Endothelial cell (in vitro differentiated cells): ENCODE measurements around the gene TSPEAR. TPM values are rescaled to one million over a fixed set of nuclear protein-coding genes. Genes with fewer than 3 reads are reported as not detected.

Experiments
- DNase-seq: peaks from one replicate; pipeline ENCODE4 v3.0.0; 2021; ENCODE audit warnings: low spot score
- H3K27ac Mint-ChIP-seq: one replicate; pipeline ENCODE4 v1.8.0; 2021; ENCODE audit warnings: mixed read lengths, inconsistent platforms; ENCODE audit not compliant: unreplicated experiment
- H3K27me3 Mint-ChIP-seq: one replicate; pipeline ENCODE4 v1.8.0; 2021; ENCODE audit warnings: mild to moderate bottlenecking, moderate library complexity, mixed read lengths, inconsistent platforms; ENCODE audit not compliant: unreplicated experiment
- H3K36me3 Mint-ChIP-seq: one replicate; pipeline ENCODE4 v1.8.0; 2021; ENCODE audit warnings: mild to moderate bottlenecking, low read depth, mixed read lengths, inconsistent platforms; ENCODE audit not compliant: unreplicated experiment
- H3K4me1 Mint-ChIP-seq: one replicate; pipeline ENCODE4 v1.8.0; 2021; ENCODE audit warnings: mild to moderate bottlenecking, mixed read lengths, inconsistent platforms; ENCODE audit not compliant: unreplicated experiment
- H3K4me3 Mint-ChIP-seq: one replicate; pipeline ENCODE4 v1.8.0; 2021; ENCODE audit warnings: mild to moderate bottlenecking, mixed read lengths, inconsistent platforms; ENCODE audit not compliant: unreplicated experiment
- H3K9me3 Mint-ChIP-seq: one replicate; pipeline ENCODE4 v1.8.0; 2021; ENCODE audit warnings: mixed read lengths, inconsistent platforms; ENCODE audit not compliant: unreplicated experiment
- total RNA-seq: library from RNA; stranded (reverse); fragmentation: NEBNext Ultra II Directional; extraction: Animal tissue kit (Norgen Biotek cat#: 25700); gene quantifications from one replicate; pipeline ENCODE4 v1.2.1, GENCODE V29; 2021; ENCODE audit not compliant: unreplicated experiment
- TF ChIP-seq, protein P1 (sequence below): fragments of 200-600 bp; sonication (generic); IDR thresholded peaks from one replicate; pipeline ENCODE4 v1.5.0; 2021; ENCODE audit warnings: antibody characterized with exemption; ENCODE audit not compliant: unreplicated experiment

TSPEAR gene
- total RNA-seq, 1 donor from 2014 or later = not detected

DNA sequence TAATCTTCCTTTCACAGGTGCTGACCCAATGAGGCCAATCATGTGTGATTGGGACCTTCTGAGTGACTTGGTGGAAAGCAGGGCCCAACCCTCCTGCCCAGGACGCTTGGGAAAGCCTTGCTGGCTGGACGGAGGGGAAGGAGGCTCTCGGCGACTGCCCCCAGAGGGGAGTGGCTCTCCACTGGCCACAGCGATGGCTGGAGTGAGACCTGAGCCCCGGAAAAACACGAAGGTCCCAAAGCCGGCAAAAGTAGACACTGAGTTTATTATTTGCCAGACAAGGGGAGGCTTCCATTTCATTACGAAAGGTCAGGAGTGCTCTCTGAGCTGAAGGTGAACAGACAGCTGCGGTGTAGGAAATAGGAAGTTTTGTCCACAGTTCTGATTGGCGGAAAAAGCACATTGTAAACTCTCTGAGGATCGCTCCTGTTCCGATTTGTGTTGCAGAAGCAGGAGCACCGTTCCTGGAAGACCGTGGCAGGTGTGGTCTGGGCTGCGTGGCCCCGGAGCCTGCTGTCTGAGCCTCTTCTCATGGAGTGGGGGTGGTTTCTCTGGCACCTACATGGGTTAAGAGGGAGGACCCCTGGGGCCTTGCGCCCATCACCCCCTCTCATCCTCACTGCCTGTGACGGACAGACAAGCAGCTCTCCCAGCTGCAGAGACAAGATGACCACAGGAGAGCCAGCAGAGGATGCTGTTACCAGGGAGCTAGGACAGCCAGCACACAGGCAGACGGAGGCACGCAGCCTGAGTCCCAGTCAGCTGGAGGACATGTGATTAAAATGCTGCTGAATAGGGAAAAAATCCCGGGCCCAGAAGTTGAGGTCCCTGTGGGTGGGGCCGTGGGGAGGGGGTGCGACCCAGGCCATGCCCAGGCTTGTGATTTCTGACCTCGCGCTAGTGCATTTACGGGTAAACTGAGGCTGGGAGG lies 212.8 kb downstream of the TSPEAR start:
- Mint-ChIP-seq H3K27me3 (no peaks in the 10 kb centered on the region), H3K36me3 (no peaks in the 10 kb centered on the region), H3K4me3 (no peak overlapping the region), H3K27ac (no peak overlapping the region), H3K4me1 (no peaks in the 10 kb centered on the region), H3K9me3 (no peaks in the 10 kb centered on the region)
- TF ChIP-seq, protein P1, sequence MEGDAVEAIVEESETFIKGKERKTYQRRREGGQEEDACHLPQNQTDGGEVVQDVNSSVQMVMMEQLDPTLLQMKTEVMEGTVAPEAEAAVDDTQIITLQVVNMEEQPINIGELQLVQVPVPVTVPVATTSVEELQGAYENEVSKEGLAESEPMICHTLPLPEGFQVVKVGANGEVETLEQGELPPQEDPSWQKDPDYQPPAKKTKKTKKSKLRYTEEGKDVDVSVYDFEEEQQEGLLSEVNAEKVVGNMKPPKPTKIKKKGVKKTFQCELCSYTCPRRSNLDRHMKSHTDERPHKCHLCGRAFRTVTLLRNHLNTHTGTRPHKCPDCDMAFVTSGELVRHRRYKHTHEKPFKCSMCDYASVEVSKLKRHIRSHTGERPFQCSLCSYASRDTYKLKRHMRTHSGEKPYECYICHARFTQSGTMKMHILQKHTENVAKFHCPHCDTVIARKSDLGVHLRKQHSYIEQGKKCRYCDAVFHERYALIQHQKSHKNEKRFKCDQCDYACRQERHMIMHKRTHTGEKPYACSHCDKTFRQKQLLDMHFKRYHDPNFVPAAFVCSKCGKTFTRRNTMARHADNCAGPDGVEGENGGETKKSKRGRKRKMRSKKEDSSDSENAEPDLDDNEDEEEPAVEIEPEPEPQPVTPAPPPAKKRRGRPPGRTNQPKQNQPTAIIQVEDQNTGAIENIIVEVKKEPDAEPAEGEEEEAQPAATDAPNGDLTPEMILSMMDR = no peak
- DNase-seq = no peak

DNA sequence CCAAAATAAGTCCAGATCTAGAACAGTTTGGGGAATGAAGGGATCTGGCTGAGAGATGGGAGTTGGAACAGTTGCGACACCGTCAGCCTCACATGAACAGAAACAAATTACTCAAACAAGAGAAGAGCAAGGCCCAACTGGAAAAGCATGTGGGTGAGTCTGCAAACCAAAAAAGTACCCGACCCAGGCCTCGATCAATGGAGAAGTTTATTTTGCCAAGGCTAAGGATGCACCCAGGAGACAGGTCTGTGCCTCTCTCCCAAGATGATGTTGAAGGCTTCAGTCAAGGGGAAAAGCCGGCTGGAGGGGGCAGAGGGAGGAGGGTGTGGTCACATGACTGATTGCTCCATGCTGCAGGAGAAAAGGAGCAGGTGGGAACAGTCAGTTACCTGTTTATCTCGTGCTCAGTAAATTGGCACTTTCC lies 213.7 kb downstream of the TSPEAR start:
- DNase-seq = no peak
- TF ChIP-seq, protein P1 = no peak
- Mint-ChIP-seq H3K36me3 (peaks cover 6% of the 10 kb centered on the region), H3K27me3 (no peaks in the 10 kb centered on the region), H3K4me3 (no peak overlapping the region), H3K9me3 (peaks cover 6% of the 10 kb centered on the region), H3K4me1 (no peaks in the 10 kb centered on the region), H3K27ac (no peak overlapping the region)

DNA sequence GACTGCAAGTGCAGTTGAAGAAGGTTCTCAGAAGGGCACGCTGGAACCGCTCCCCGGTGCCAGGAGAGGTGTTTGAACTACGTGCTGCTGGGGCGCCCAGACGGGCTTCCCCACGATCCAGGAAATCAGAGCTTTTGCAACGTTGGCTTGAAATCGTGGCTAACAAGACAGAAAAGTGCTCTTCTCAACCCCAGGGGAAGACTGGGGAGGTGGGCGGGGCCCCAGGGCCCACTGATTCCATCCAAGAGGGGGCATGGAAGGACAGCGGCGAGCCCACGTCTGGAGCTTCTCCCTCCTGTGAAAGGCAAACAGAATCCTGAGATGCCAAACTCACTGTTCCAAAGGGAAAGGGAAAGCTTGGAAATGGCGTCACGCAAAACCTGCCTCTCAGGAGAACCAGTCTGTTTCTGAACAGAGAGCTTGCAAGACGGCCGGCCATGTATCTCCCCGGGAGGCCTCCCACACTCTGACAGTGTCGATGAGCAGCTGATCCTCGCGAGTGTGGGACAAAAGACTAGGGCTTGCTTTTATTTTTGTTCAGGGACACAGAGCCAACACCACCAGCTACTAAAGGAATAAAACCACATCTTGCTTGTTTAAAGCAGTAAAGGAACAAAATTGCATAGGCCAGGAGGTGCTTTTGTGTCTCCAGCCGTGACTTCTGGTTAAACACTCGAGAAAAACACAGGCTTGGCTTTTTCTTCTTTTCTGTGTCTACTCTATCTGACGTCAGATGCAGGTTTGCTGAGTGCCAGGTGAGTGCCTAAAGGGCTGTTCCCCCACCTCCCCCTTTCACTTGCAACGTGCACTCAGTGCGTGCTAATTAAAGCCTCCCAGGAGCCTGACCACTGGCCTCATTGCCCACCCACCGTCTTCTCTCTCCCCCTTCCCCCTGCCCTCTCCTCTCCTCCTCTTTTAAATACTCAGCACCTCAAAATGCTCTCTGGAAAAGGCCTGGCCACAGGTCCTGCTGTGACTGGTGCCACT lies 214.5 kb downstream of the TSPEAR start:
- Mint-ChIP-seq H3K36me3 (peaks cover 13% of the 10 kb centered on the region), H3K27ac (no peak overlapping the region), H3K4me3 (no peak overlapping the region), H3K27me3 (peaks cover 3% of the 10 kb centered on the region), H3K4me1 (no peaks in the 10 kb centered on the region), H3K9me3 (peaks cover 13% of the 10 kb centered on the region)
- DNase-seq = no peak
- TF ChIP-seq, protein P1 = no peak

DNA sequence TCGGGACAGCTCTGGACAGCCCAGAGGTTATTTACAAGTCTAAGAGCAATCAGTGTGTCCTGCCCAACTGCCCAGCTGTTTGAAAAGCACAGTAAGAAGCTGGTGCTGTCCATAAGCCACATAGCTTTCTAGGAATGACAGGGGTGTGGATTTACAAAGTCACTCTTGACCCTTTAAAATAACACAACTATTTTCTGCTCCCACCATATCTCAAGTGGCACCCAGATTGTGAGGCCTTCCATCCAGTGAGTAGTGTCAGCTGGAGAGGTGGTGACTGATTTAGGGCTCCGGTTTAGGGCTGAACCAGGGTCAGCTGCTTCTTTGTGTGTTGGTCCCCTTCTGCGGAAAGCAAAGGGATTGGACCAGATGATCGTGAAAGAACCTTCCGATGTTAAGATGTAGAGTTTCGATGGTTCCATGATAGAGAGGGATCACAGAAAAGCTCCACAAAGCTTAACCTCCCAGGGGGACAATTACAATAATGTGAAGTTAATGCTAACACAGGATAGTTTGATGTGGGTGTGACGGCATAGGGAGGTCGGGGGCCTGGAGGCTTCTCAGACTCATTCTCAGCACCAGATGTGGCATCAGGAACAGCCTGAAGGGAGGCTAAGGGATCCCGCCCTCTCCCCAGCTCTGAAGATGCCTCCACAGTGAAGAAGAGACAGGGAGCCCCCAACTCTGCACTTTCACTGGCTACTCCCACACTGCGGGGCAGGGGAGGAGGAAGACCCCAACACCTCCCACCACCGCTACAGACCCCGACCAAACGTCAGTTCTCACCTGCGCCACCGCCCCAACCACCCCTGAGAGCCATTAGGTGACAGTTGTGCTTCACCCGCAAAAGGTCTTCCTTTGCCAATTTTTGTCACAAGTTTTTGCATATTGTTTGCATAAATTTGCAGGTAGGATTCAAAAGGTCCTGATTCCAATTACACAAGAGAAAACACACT lies 215.5 kb downstream of the TSPEAR start:
- Mint-ChIP-seq H3K27me3 (peaks cover 3% of the 10 kb centered on the region), H3K27ac (no peak overlapping the region), H3K9me3 (peaks cover 13% of the 10 kb centered on the region), H3K4me3 (no peak overlapping the region), H3K36me3 (peaks cover 13% of the 10 kb centered on the region), H3K4me1 (no peaks in the 10 kb centered on the region)
- DNase-seq = no peak
- TF ChIP-seq, protein P1 = no peak
